Kidney (tissue), 14 donors: Measurements from ENCODE around the gene LSAMP. TPM values are rescaled to one million over a fixed set of nuclear protein-coding genes. Genes with fewer than 3 reads are reported as not detected.

Source experiments
- DNase-seq, 5 donors: peaks; one replicate each; pipeline ENCODE4 v3.0.0-alpha.2; 2013 to 2020
- FAIRE-seq: peaks from 2 replicates; lab custom pipeline; 2012; peaks lifted over from hg19 to GRCh38; lab: Jason Lieb, UNC
- H3K27ac ChIP-seq, 2 donors: one replicate each; pipeline ENCODE4 v1.7.0; 2013; ENCODE audit warnings: low read depth in 2 of 2, low read length in 2 of 2, inconsistent platforms in 1 of 2
- H3K27me3 ChIP-seq: one replicate; pipeline ENCODE4 v1.7.1; 2013; ENCODE audit warnings: low read length, inconsistent platforms; ENCODE audit not compliant: control insufficient read depth, insufficient read depth
- H3K36me3 ChIP-seq, 3 donors: one replicate each; pipeline versions ENCODE4 v1.7.0 to v1.7.1; 2013; ENCODE audit warnings: low read length in 3 of 3, control low read depth in 1 of 3, inconsistent platforms in 1 of 3; ENCODE audit not compliant: insufficient read depth in 3 of 3, control insufficient read depth in 2 of 3
- H3K4me1 ChIP-seq, 3 donors: one replicate each; pipeline versions ENCODE4 v1.7.0 to v1.7.1; 2013; ENCODE audit warnings: low read length in 3 of 3, inconsistent platforms in 1 of 3, low read depth in 1 of 3; ENCODE audit not compliant: control insufficient read depth in 2 of 3, insufficient read depth in 2 of 3
- H3K4me3 ChIP-seq, 3 donors: one replicate each; pipeline versions ENCODE4 v1.7.0 to v1.8.1; 2013; ENCODE audit warnings: low read length in 3 of 3, control low read depth in 1 of 3, inconsistent platforms in 1 of 3
- H3K9ac ChIP-seq, 3 donors: one replicate each; pipeline versions ENCODE4 v1.7.0 to v1.7.1; 2013; ENCODE audit warnings: low read length in 3 of 3, control low read depth in 1 of 3, inconsistent platforms in 1 of 3
- H3K9me3 ChIP-seq, 3 donors: one replicate each; pipeline versions ENCODE4 v1.7.0 to v1.7.1; 2013; ENCODE audit warnings: low read length in 3 of 3, control low read depth in 1 of 3, inconsistent platforms in 1 of 3; ENCODE audit not compliant: control insufficient read depth in 2 of 3, insufficient read depth in 1 of 3
- intact Hi-C: fragments of 100-400 bp; cut with DNase I; formaldehyde crosslinking; loops from one replicate; pipeline ENCODE4 v1.11.1; 2022
- polyA plus RNA-seq: library from polyadenylated mRNA; stranded (reverse); fragments of 350-450 nt; fragmentation: Illumina TruSeq; extraction: RNeasy Lipid Tissue Mini Kit (QIAGEN cat#74804); gene quantifications from one replicate; pipeline ENCODE4 v1.2.3, GENCODE V29; 2014; ENCODE audit warnings: low read depth, low replicate concordance; ENCODE audit not compliant: insufficient read depth
- total RNA-seq: library from RNA; stranded (reverse); fragmentation: NEBNext Ultra II Directional; extraction: Animal tissue kit (Norgen Biotek cat#: 25700); gene quantifications from one replicate; pipeline ENCODE4 v1.2.1, GENCODE V29; 2021
- TF ChIP-seq, protein P1 (sequence below): IDR thresholded peaks from 3 replicates; pipeline ENCODE4 v1.5.1; 2012; ENCODE audit warnings: mild to moderate bottlenecking, moderate library complexity, borderline replicate concordance; ENCODE audit not compliant: insufficient read depth; ENCODE audit errors: extremely low read depth
- donor health status: control.
- donor health status: control.
- donor health status: control.
- donor health status: control.
- donor health status: control.
- donor health status: DM: yes; HTN: yes; CAD: no.
- donor health status: Normal renal cell carcinoma (clear cell type).

The LSAMP gene
- total and polyA plus RNA-seq, 2 donors from 2014 or later: 1.4 to 3.5 TPM

- Histone ChIP-seq H3K9me3 (no peaks in the 10 kb centered on the region), H3K9ac (no peak overlapping the region), H3K36me3 (no peaks in the 10 kb centered on the region), H3K27me3 (no peaks in the 10 kb centered on the region), H3K27ac (no peak overlapping the region), H3K4me3 (no peak overlapping the region), H3K4me1 (no peaks in the 10 kb centered on the region)
- TF ChIP-seq, protein P1, sequence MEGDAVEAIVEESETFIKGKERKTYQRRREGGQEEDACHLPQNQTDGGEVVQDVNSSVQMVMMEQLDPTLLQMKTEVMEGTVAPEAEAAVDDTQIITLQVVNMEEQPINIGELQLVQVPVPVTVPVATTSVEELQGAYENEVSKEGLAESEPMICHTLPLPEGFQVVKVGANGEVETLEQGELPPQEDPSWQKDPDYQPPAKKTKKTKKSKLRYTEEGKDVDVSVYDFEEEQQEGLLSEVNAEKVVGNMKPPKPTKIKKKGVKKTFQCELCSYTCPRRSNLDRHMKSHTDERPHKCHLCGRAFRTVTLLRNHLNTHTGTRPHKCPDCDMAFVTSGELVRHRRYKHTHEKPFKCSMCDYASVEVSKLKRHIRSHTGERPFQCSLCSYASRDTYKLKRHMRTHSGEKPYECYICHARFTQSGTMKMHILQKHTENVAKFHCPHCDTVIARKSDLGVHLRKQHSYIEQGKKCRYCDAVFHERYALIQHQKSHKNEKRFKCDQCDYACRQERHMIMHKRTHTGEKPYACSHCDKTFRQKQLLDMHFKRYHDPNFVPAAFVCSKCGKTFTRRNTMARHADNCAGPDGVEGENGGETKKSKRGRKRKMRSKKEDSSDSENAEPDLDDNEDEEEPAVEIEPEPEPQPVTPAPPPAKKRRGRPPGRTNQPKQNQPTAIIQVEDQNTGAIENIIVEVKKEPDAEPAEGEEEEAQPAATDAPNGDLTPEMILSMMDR: no peak
- intact Hi-C loops: no loop called here
- no peak for DNase-seq
- no peak for FAIRE-seq
These were observed 584.0 kb downstream of the LSAMP start for GRCh38 chr3:115861166-115861733.

DNA sequence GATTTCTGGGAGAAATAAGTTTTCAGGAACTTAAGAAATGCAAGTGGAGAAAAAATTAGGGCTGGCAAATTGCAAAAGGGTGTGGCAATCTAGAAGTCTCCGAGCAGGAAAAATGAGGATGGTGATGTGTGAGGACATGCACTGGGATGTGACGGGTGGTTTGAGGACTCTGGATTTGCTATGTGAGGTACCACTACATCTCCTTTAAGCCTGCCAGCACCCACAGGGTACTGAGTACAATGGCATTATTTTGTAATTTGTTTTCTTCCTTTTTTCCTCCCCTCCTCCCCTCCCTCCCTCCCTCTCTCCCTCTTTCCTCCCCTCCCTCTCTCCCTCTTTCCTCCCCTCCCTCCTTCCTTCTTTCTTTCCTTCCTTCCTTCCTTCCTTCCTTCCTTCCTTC lies 584.5 kb downstream of the LSAMP start:
- no peaks in the 10 kb centered on the region for H3K9me3 ChIP-seq
- TF ChIP-seq, protein P1: no peak
- no peaks in the 10 kb centered on the region for H3K4me1 ChIP-seq
- intact Hi-C loops: no loop called here
- H3K4me3 ChIP-seq: no peak overlapping the region
- FAIRE-seq (no peak), DNase-seq (no peak)
- H3K27me3 ChIP-seq: no peaks in the 10 kb centered on the region
- H3K36me3 ChIP-seq: no peaks in the 10 kb centered on the region
- H3K27ac ChIP-seq: no peak overlapping the region
- H3K9ac ChIP-seq: no peak overlapping the region

DNA sequence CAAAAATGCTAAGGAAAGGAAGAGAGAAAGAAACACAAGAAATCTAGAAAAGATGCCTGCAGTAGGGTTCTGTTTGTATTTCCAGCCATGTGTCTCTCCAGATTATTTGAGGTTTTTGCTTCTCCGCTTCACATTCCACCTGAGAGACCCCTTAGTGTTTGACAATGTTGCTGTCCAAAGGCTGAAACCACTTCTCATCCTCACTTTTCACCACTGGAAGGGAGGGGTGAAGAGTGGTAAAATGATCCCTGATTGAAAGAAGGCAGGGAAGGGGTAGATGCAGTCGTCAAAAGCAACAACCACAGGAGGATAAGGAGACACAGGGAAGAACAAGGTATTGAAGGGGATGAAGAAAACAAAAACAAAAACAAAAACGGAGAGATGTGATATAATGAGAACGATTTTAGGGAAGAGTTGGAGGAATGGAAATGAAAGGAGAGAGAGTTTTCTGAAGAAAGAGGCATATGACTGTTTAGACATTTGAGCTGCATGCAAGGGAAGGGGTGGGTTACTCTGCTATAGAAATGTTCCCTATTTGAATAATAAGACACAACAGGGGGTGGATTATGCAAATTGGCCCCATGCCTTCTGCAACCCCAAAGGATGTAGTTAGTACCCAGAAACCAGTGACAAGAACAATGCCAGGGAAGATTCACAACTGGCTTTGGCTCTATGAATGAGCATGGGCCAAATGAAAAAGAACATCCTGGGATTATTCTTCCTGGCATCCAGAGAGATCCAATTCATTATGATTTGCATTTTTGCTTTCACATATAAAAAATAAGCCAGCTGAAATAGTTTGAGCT lies 586.1 kb downstream of the LSAMP start:
- Histone ChIP-seq H3K4me3 (no peak overlapping the region), H3K36me3 (no peaks in the 10 kb centered on the region), H3K4me1 (no peaks in the 10 kb centered on the region), H3K27ac (no peak overlapping the region), H3K9ac (no peak overlapping the region), H3K9me3 (no peaks in the 10 kb centered on the region), H3K27me3 (no peaks in the 10 kb centered on the region)
- TF ChIP-seq, protein P1: no peak
- intact Hi-C loops: no loop called here
- DNase-seq (peak in 3 of 5 donors; percentile 23 to 77 (median 68)), FAIRE-seq (no peak)
